ENCODE data around the gene IL1F10.

IL1F10 gene

GRCh38 chr2:113058998-113059960 lies 8.5 kb upstream of the IL1F10 start, which contains the start of gene IL36RN:
IL36RN (plus strand) TSS chr2:113059198; CDS start chr2:113059439, 241 bp downstream.
- no peak for DNase-seq (ENCODE audit: low spot score)

- no peak for DNase-seq (ENCODE audit: low spot score)
Observed at GRCh38 chr2:113060396-113060795, 7.4 kb upstream of the IL1F10 start.

GRCh38 chr2:113060796-113061195 lies 7.0 kb upstream of the IL1F10 start:
- DNase-seq (ENCODE audit: low spot score): no peak

GRCh38 chr2:113061241-113061640 lies 6.5 kb upstream of the IL1F10 start:
- DNase-seq (ENCODE audit: low spot score): no peak

- DNase-seq (ENCODE audit: low spot score): no peak
Observed at GRCh38 chr2:113061896-113062770, 5.6 kb upstream of the IL1F10 start.

- DNase-seq (ENCODE audit: low spot score): no peak
Observed at GRCh38 chr2:113064281-113064680, 3.5 kb upstream of the IL1F10 start.

- no peak for DNase-seq (ENCODE audit: low spot score)
Observed at GRCh38 chr2:113064898-113065297, 2.9 kb upstream of the IL1F10 start.

- DNase-seq (ENCODE audit: low spot score): no peak
Observed at GRCh38 chr2:113068249-113068648, 479 bp downstream of the IL1F10 start.

GRCh38 chr2:113068706-113069485 lies 1.1 kb downstream of the IL1F10 start:
- DNase-seq (ENCODE audit: low spot score): no peak

GRCh38 chr2:113069676-113070605 lies 2.2 kb downstream of the IL1F10 start:
- DNase-seq (ENCODE audit: low spot score): no peak

- no peak for DNase-seq (ENCODE audit: low spot score)
Observed at GRCh38 chr2:113070606-113070975, 2.8 kb downstream of the IL1F10 start.

GRCh38 chr2:113072584-113072983 lies 4.8 kb downstream of the IL1F10 start:
- DNase-seq (ENCODE audit: low spot score): no peak

- DNase-seq (ENCODE audit: low spot score): no peak
Observed at GRCh38 chr2:113073325-113073834, 5.6 kb downstream of the IL1F10 start.

GRCh38 chr2:113075030-113075429 lies 7.3 kb downstream of the IL1F10 start:
- DNase-seq (ENCODE audit: low spot score): no peak

- DNase-seq (ENCODE audit: low spot score): no peak
Observed at GRCh38 chr2:113075600-113075999, 7.8 kb downstream of the IL1F10 start.

GRCh38 chr2:113076954-113077669 lies 9.3 kb downstream of the IL1F10 start:
- no peak for DNase-seq (ENCODE audit: low spot score)

- no peak for DNase-seq (ENCODE audit: low spot score)
Observed at GRCh38 chr2:113077921-113078320, 10.2 kb downstream of the IL1F10 start.

GRCh38 chr2:113078350-113078839 lies 10.6 kb downstream of the IL1F10 start:
- no peak for DNase-seq (ENCODE audit: low spot score)

- no peak for DNase-seq (ENCODE audit: low spot score)
Observed at GRCh38 chr2:113079131-113079530, 11.4 kb downstream of the IL1F10 start.

- peak; percentile 37 for DNase-seq (ENCODE audit: low spot score)
Observed at GRCh38 chr2:113080134-113080533, 12.4 kb downstream of the IL1F10 start.
